Measurements from ENCODE around the gene MKLN1.

The MKLN1 gene

GRCh38 chr7:131517218-131517923 lies 189.7 kb downstream of the MKLN1 start:
- no peaks in the 10 kb centered on the region for H3K79me2 ChIP-seq (ENCODE audit: insufficient read depth, low read length)

GRCh38 chr7:131518626-131519025 lies 190.9 kb downstream of the MKLN1 start:
- H2AFZ ChIP-seq (ENCODE audit: low read depth, low read length, severe bottlenecking) = no peak overlapping the region
- no peaks in the 10 kb centered on the region for H3K9me3 ChIP-seq (ENCODE audit: insufficient read depth, low read length)
- no peaks in the 10 kb centered on the region for H3K9me2 ChIP-seq (replicated peaks; ENCODE audit: insufficient read depth, low read length)
- no peak overlapping the region for H3K9ac ChIP-seq (ENCODE audit: low read length)
- no peak overlapping the region for H3K4me3 ChIP-seq (ENCODE audit: insufficient read depth, low read length, poor library complexity, severe bottlenecking)
- no peaks in the 10 kb centered on the region for H3K79me2 ChIP-seq (ENCODE audit: insufficient read depth, low read length)
- TF ChIP-seq EZH2phosphoT487 (conservative IDR thresholded peaks at IDR 0.05; ENCODE audit: low read length) = no peak
- no peak for TF ChIP-seq CTCF (IDR thresholded peaks at IDR 0.05; ENCODE audit: insufficient read depth, low read length, poor library complexity, severe bottlenecking)
- no peaks in the 10 kb centered on the region for H4K20me1 ChIP-seq (ENCODE audit: low read depth, low read length)
- no peaks in the 10 kb centered on the region for H3K27me3 ChIP-seq (ENCODE audit: low read length)
- H3F3A ChIP-seq (ENCODE audit: insufficient read depth) = no peaks in the 10 kb centered on the region
- H3K36me3 ChIP-seq (ENCODE audit: low read length) = no peaks in the 10 kb centered on the region
- H3K27ac ChIP-seq (ENCODE audit: low read depth, low read length) = no peak overlapping the region
- H3K4me2 ChIP-seq (ENCODE audit: low read depth, low read length, poor library complexity, severe bottlenecking) = no peak overlapping the region

More at GRCh38 chr7:131517218-131517923, 189.7 kb downstream of the MKLN1 start:
- Histone ChIP-seq H3K36me3 (ENCODE audit: low read length) (no peaks in the 10 kb centered on the region), H4K20me1 (ENCODE audit: low read depth, low read length) (no peaks in the 10 kb centered on the region), H3K9me2 (replicated peaks; ENCODE audit: insufficient read depth, low read length) (no peaks in the 10 kb centered on the region), H2AFZ (ENCODE audit: low read depth, low read length, severe bottlenecking) (no peak overlapping the region), H3K9me3 (ENCODE audit: insufficient read depth, low read length) (no peaks in the 10 kb centered on the region), H3K4me3 (ENCODE audit: insufficient read depth, low read length, poor library complexity, severe bottlenecking) (no peak overlapping the region), H3K27me3 (ENCODE audit: low read length) (no peaks in the 10 kb centered on the region), H3K9ac (ENCODE audit: low read length) (no peak overlapping the region), H3K4me2 (ENCODE audit: low read depth, low read length, poor library complexity, severe bottlenecking) (no peak overlapping the region), H3K27ac (ENCODE audit: low read depth, low read length) (no peak overlapping the region), H3F3A (ENCODE audit: insufficient read depth) (no peaks in the 10 kb centered on the region)
- TF ChIP-seq EZH2phosphoT487 (conservative IDR thresholded peaks at IDR 0.05; ENCODE audit: low read length) (no peak), CTCF (IDR thresholded peaks at IDR 0.05; ENCODE audit: insufficient read depth, low read length, poor library complexity, severe bottlenecking) (no peak)

- no peaks in the 10 kb centered on the region for H3K27me3 ChIP-seq (ENCODE audit: low read length)
- H3K36me3 ChIP-seq (ENCODE audit: low read length) = no peaks in the 10 kb centered on the region
- H3K27ac ChIP-seq (ENCODE audit: low read depth, low read length) = no peak overlapping the region
- H2AFZ ChIP-seq (ENCODE audit: low read depth, low read length, severe bottlenecking) = no peak overlapping the region
- no peak overlapping the region for H3K4me3 ChIP-seq (ENCODE audit: insufficient read depth, low read length, poor library complexity, severe bottlenecking)
- no peaks in the 10 kb centered on the region for H3K79me2 ChIP-seq (ENCODE audit: insufficient read depth, low read length)
- H3K9me3 ChIP-seq (ENCODE audit: insufficient read depth, low read length) = no peaks in the 10 kb centered on the region
- no peaks in the 10 kb centered on the region for H4K20me1 ChIP-seq (ENCODE audit: low read depth, low read length)
- no peak overlapping the region for H3K9ac ChIP-seq (ENCODE audit: low read length)
- no peaks in the 10 kb centered on the region for H3K9me2 ChIP-seq (replicated peaks; ENCODE audit: insufficient read depth, low read length)
- no peak overlapping the region for H3K4me2 ChIP-seq (ENCODE audit: low read depth, low read length, poor library complexity, severe bottlenecking)
- TF ChIP-seq EZH2phosphoT487 (conservative IDR thresholded peaks at IDR 0.05; ENCODE audit: low read length) = no peak
- TF ChIP-seq CTCF (IDR thresholded peaks at IDR 0.05; ENCODE audit: insufficient read depth, low read length, poor library complexity, severe bottlenecking) = no peak
- no peaks in the 10 kb centered on the region for H3F3A ChIP-seq (ENCODE audit: insufficient read depth)
These were observed 194.0 kb downstream of the MKLN1 start for GRCh38 chr7:131521651-131522163.

All from SU-DHL-6 (cell line).